DOHH2 (cell line): ENCODE results near the gene TTLL10.

ENCODE experiments used
- H3F3A ChIP-seq: fragments of 200-600 bp; sonication (generic), shearing (Covaris generic); 2 replicates; pipeline ENCODE4 v1.6.0; 2016; ENCODE audit warnings: antibody characterized with exemption, mild to moderate bottlenecking; ENCODE audit not compliant: control insufficient read depth, insufficient read depth
- H3K27ac ChIP-seq: fragments of 200-600 bp; sonication (generic); 2 replicates; pipeline ENCODE4 v1.5.1; 2014; ENCODE audit warnings: low read depth, mild to moderate bottlenecking, low read length, moderate library complexity
- H3K27me3 ChIP-seq: fragments of 200-600 bp; sonication (generic); 2 replicates; pipeline ENCODE4 v1.6.1; 2014; ENCODE audit warnings: mild to moderate bottlenecking, low read length, mixed read lengths; ENCODE audit not compliant: control insufficient read depth
- H3K36me3 ChIP-seq: fragments of 200-600 bp; sonication (generic); 2 replicates; pipeline ENCODE4 v1.6.1; 2014; ENCODE audit warnings: mild to moderate bottlenecking, low read length, moderate library complexity, mixed read lengths; ENCODE audit not compliant: control insufficient read depth
- H3K4me1 ChIP-seq: fragments of 200-600 bp; sonication (generic); 2 replicates; pipeline ENCODE4 v1.6.1; 2014; ENCODE audit warnings: mild to moderate bottlenecking, low read length, mixed read lengths; ENCODE audit not compliant: control insufficient read depth
- H3K4me2 ChIP-seq: fragments of 200-600 bp; sonication (generic); 2 replicates; pipeline ENCODE4 v1.6.0; 2014; ENCODE audit warnings: mild to moderate bottlenecking, low read length, moderate library complexity
- H3K4me3 ChIP-seq: fragments of 200-600 bp; sonication (generic); 2 replicates; pipeline ENCODE4 v1.5.1; 2014; ENCODE audit warnings: mild to moderate bottlenecking, low read length, mixed read lengths
- H3K79me2 ChIP-seq: fragments of 200-600 bp; sonication (generic); 2 replicates; pipeline ENCODE4 v1.6.1; 2014; ENCODE audit warnings: mild to moderate bottlenecking, low read length, mixed read lengths; ENCODE audit not compliant: control insufficient read depth
- H3K9me2 ChIP-seq: fragments of 200-600 bp; sonication (generic); replicated peaks from 2 replicates; pipeline ENCODE4 v1.6.1; 2014; ENCODE audit warnings: mild to moderate bottlenecking, low read length, mixed read lengths; ENCODE audit not compliant: control insufficient read depth
- H3K9me3 ChIP-seq: fragments of 200-600 bp; sonication (generic); 2 replicates; pipeline ENCODE4 v1.6.1; 2014; ENCODE audit warnings: antibody characterized with exemption, low read length, mixed read lengths; ENCODE audit not compliant: control insufficient read depth, insufficient read depth
- H4K20me1 ChIP-seq: fragments of 200-600 bp; sonication (generic); 2 replicates; pipeline ENCODE4 v1.6.0; 2014; ENCODE audit warnings: low read depth, mild to moderate bottlenecking, antibody characterized with exemption, low read length, moderate library complexity; ENCODE audit not compliant: control insufficient read depth, insufficient read depth
- EZH2phosphoT487 ChIP-seq: fragments of 200-600 bp; sonication (generic); IDR thresholded peaks from 2 replicates; pipeline ENCODE4 v1.6.1; 2017; ENCODE audit warnings: borderline replicate concordance, mild to moderate bottlenecking, antibody characterized with exemption, low read length, moderate library complexity, mixed read lengths
- TF ChIP-seq, protein P1 (sequence below): fragments of 200-600 bp; sonication (generic); IDR thresholded peaks from one replicate; pipeline ENCODE4 v1.5.1; 2014; ENCODE audit warnings: antibody characterized with exemption, mild to moderate bottlenecking, low read depth, low read length; ENCODE audit not compliant: poor library complexity, severe bottlenecking

Gene TTLL10

DNA sequence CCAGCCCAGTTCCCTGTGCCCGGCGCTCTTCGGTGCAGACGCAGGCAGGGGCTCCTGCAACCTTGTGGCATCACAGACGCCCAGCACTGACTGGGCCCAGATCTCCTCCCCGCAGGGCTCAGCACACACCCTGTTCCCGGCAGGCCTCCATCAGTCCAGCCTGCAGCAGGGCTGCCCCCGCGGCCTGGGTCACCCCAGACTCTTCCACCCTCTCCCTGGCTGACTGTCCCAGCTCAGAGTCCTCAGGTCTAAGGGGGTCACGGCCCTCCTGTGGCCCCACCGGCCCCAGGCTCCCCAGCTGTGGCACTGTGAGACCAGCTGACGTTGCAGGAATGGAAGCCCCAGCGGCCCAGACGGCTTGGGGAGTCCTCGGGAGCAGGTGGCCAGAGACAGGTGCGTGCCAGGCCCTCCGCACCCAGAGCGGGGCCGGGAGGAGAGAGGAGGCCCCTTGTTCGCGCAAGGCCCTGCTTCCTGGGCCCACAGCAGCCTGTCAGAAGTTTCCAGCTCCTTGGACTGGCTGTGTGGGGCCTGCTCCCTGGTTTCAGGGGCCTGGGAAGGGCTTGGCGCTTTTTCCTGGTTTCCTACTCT, 62.6 kb downstream of the TTLL10 start:
- no peak overlapping the region for H3K27ac ChIP-seq

DNA sequence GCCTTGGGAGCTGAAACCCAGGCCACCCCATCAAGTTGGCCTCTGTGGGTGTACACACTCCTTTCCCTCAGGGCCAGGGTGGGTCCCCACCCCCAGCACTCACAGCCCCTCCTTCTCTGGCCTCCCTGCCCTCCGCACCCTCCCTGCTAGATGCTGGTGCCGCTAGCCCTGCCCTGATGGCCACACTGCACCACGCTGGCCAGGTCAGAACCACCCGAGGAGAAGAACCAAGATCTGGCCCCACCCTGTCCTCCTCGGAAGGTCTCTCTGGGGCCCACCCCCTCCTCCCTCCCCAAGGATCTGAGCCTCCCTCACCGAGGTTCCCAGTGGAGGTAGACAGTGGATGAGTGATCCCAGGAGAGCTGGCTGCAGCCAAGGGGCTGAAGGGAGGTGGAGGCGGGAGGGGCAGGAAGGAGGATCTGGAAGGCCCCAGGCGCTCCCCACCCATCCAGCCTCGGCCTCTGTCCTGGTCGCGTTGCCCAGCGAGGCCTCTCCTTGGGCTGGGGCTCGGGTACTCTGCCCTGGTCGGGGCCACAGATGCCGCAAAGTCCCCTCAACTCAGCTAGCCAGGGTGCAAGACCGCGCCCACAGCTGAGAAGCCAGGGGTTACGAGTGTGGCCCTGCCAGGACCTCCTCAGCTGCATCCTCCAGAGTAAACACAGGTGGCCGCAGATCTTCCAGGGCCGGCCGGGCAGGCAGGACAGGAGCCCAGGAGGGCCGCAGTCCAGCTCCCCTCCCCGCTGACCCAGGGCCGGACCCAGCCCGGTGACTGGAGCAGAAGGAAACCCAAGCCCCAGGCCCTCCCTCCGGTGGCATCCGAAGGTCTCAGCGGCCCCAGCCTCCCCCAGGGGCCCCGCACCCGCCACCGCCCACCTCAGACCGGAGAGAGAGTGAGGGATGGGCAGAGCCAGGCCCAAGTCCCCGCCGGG, 63.5 kb downstream of the TTLL10 start:
- no peak overlapping the region for H3K4me2 ChIP-seq
- peaks cover 16% of the 10 kb centered on the region for H3K36me3 ChIP-seq
- TF ChIP-seq EZH2phosphoT487 = no peak
- TF ChIP-seq, protein P1, sequence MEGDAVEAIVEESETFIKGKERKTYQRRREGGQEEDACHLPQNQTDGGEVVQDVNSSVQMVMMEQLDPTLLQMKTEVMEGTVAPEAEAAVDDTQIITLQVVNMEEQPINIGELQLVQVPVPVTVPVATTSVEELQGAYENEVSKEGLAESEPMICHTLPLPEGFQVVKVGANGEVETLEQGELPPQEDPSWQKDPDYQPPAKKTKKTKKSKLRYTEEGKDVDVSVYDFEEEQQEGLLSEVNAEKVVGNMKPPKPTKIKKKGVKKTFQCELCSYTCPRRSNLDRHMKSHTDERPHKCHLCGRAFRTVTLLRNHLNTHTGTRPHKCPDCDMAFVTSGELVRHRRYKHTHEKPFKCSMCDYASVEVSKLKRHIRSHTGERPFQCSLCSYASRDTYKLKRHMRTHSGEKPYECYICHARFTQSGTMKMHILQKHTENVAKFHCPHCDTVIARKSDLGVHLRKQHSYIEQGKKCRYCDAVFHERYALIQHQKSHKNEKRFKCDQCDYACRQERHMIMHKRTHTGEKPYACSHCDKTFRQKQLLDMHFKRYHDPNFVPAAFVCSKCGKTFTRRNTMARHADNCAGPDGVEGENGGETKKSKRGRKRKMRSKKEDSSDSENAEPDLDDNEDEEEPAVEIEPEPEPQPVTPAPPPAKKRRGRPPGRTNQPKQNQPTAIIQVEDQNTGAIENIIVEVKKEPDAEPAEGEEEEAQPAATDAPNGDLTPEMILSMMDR = no peak
- H3K9me3 ChIP-seq = no peaks in the 10 kb centered on the region
- no peaks in the 10 kb centered on the region for H3K9me2 ChIP-seq
- H3K4me1 ChIP-seq = peaks cover 16% of the 10 kb centered on the region
- H3F3A ChIP-seq = no peaks in the 10 kb centered on the region
- peaks cover 11% of the 10 kb centered on the region for H3K27me3 ChIP-seq
- peaks cover 33% of the 10 kb centered on the region for H3K79me2 ChIP-seq
- no peaks in the 10 kb centered on the region for H4K20me1 ChIP-seq
- no peak overlapping the region for H3K27ac ChIP-seq
- H3K4me3 ChIP-seq = no peak overlapping the region

More for the DNA sequence above, 62.6 kb downstream of the TTLL10 start:
- Histone ChIP-seq H3K4me2 (no peak overlapping the region), H3F3A (no peaks in the 10 kb centered on the region), H4K20me1 (no peaks in the 10 kb centered on the region), H3K36me3 (peaks cover 19% of the 10 kb centered on the region), H3K4me1 (peaks cover 16% of the 10 kb centered on the region), H3K9me2 (no peaks in the 10 kb centered on the region), H3K9me3 (no peaks in the 10 kb centered on the region), H3K79me2 (peaks cover 38% of the 10 kb centered on the region), H3K27me3 (peaks cover 11% of the 10 kb centered on the region), H3K4me3 (no peak overlapping the region)
- TF ChIP-seq EZH2phosphoT487 = no peak
- TF ChIP-seq, protein P1 = no peak

DNA sequence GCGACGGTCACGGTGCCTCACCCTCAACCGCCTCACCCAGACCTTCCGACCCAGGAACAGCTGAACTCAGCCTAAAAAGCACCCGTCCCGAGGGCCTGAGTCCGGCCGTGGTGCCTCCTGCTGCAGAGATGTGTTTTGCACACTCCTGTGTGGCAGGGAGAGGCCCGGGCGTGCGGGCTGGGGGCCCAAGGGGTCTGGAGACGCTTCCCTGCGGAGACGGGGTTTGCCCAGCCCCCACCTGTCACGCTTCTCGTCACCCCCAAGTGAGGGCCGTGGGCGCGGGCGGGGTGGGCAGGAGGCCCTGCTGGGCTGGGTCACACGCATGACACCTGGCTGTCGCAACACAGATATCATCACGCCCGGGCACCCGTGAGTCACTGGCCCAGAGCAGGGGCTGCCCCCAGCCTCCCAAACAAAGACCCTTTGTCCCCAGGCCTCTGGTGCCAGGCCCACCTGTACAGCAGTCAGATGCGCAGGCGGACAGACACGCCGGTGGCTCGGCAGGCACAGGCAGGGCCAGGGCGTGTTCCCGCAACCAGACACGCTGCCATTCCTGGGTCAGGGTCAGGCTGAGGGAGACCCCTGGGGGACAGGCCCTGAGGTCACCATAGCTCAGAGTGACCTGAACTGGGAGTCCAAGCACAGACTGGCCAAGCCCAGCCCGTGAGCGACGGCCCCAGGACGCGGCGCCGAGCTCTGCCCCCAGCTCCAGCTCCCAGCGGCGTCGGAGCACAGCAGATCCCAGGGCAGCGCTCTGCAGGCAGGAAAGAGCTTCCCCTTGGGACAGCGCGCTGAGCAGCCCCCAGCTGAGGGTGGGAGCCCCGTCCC, 64.4 kb downstream of the TTLL10 start:
- Histone ChIP-seq H3F3A (no peaks in the 10 kb centered on the region), H3K4me1 (peaks cover 11% of the 10 kb centered on the region), H3K9me3 (no peaks in the 10 kb centered on the region), H3K27ac (no peak overlapping the region), H4K20me1 (no peaks in the 10 kb centered on the region), H3K36me3 (peaks cover 16% of the 10 kb centered on the region), H3K27me3 (peaks cover 11% of the 10 kb centered on the region), H3K4me3 (no peak overlapping the region), H3K9me2 (no peaks in the 10 kb centered on the region), H3K4me2 (no peak overlapping the region), H3K79me2 (peaks cover 25% of the 10 kb centered on the region)
- TF ChIP-seq, protein P1 = no peak
- TF ChIP-seq EZH2phosphoT487 = no peak
